ENCODE data around the gene PRKG1.
A peak's percentile ranks its signal among the peaks of the same experiment; 100 is the strongest.

Gene PRKG1

GRCh38 chr10:51789118-51789517 lies 714.8 kb downstream of the PRKG1 start:
- no peak for DNase-seq

GRCh38 chr10:51789903-51790302 lies 715.6 kb downstream of the PRKG1 start:
- DNase-seq = no peak

- DNase-seq = no peak
These were observed 718.4 kb downstream of the PRKG1 start for GRCh38 chr10:51792678-51793077.

DNA sequence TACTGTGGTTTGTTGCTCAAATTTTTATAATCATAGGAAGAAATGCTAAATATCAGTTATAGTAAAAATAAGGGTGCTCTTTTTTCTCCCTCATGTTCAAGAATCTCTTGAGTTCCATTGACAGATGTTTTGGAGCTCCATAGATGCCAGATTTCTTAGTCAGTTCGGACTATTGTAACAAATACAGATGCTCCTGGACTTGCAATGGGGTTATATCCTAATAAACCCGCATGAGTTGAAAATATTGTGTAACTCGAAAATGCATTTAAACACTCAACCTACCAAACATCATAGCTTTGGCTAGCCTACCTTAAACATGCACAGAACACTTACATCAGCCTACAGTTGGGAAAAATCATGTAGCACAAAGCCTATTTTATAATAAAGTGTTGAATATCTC lies 725.8 kb downstream of the PRKG1 start:
- no peak for DNase-seq

GRCh38 chr10:51800725-51801424 lies 726.6 kb downstream of the PRKG1 start:
- DNase-seq = no peak

GRCh38 chr10:51802030-51802429 lies 727.7 kb downstream of the PRKG1 start:
- no peak for DNase-seq

- DNase-seq = no peak
These were observed 730.6 kb downstream of the PRKG1 start for GRCh38 chr10:51804866-51805265.

DNA sequence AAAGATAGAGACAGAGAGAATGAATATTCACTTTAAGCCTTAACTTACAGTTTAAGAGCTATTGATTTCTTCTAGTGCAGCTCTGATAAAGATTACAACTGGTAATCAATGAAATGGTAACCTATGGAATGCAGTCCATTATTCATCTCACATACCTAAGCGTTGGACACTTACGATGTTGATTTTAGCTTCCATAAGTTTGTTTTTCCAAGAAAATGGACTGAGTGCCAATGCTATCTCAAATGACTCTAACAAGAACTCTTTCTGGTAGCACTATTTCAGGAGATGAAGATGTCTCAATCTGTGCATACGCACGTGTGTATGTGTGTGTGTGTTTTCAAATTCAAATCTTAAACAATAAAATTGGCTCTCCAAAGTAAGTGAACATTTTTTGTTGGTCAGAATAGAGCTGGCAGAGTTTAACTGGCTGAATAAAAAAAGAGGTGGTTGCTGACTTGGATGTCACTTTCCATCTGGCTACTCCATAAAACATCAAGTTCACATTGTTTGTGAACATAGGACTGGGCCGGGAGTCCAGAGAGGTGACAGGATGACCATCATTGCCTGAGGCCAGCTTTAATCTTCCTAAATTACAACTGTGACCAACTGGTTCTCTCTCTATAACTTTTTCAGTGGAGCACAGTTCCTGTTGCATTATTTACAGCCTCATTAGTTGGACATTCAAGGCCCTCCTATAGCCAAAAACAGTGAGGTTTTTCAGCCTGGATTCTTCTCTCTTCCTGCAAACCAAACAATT lies 732.0 kb downstream of the PRKG1 start:
- DNase-seq = no peak

DNA sequence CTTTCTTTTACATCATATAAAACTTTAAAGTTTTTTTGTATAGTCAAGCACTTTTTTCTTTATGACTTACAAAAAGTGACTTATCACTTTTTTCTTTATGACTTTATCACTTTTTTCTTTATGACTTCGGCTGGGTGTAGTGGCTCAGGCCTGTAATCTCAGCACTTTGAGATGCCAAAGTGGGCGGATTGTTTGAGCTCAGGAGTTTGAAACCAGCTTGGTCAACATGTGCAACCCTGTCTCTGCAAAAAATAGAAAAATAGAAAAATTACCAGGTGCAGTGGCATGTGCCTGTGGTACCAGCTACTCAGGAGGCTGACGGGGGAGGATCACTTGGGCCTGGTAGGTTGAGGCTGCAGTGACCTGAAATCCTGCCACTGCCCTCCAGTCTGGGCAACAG lies 733.9 kb downstream of the PRKG1 start:
- DNase-seq = no peak

GRCh38 chr10:51815723-51816122 lies 741.4 kb downstream of the PRKG1 start:
- peak in 1 of 56 donors; percentile 0 for DNase-seq

- DNase-seq = no peak
These were observed 746.8 kb downstream of the PRKG1 start for GRCh38 chr10:51821045-51821444.

GRCh38 chr10:51821745-51822144 lies 747.5 kb downstream of the PRKG1 start:
- no peak for DNase-seq

GRCh38 chr10:51832652-51833383 lies 758.5 kb downstream of the PRKG1 start:
- peak in 13 of 56 donors; percentile 0 to 35 (median 7) for DNase-seq

GRCh38 chr10:51834548-51834947 lies 760.3 kb downstream of the PRKG1 start:
- DNase-seq = no peak

GRCh38 chr10:51838471-51838870 lies 764.2 kb downstream of the PRKG1 start:
- DNase-seq = no peak

- DNase-seq = no peak
These were observed 769.7 kb downstream of the PRKG1 start for GRCh38 chr10:51843966-51844365.

GRCh38 chr10:51846856-51847506 lies 772.7 kb downstream of the PRKG1 start:
- DNase-seq = no peak

- DNase-seq = no peak
These were observed 778.0 kb downstream of the PRKG1 start for GRCh38 chr10:51852297-51852696.

DNA sequence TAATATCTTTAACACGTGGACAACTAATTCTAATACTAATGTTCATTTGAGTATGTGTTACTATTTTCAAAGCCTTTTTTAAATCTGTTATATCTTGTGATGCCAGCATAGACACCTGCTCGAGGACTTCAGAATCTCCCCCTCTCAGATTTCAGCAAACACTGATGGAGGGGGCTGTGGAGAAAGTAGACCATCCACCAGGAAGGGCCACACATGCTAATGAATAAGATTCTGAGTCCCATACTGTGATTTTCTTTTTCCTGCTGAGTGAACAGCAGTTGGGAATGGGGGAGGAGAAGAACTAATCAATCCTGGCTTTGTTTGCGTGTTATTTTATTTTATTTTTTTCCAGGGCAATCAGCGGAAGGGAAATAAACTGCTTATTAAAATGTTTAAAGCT lies 783.0 kb downstream of the PRKG1 start:
- DNase-seq = no peak

DNA sequence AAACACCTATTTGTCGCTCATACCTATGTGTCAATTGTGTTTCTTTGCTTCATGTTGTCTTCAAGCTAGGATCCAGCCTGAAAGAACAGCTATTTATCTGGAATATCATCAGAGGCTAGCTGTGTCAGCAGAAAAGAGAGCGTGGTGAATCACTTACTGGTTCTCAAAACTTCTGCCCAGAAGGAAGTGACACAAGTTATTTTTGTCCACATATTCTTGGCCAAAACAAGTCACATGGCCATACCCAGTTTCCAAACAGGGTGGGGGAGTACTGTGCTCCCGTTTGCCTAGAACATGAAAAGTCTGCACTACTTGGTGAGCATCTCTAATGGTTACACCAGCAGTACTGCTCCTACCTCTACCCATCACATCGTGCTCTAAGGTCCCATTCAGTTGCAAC lies 786.0 kb downstream of the PRKG1 start:
- DNase-seq = peak in 15 of 56 donors; percentile 1 to 34 (median 13)

DNA sequence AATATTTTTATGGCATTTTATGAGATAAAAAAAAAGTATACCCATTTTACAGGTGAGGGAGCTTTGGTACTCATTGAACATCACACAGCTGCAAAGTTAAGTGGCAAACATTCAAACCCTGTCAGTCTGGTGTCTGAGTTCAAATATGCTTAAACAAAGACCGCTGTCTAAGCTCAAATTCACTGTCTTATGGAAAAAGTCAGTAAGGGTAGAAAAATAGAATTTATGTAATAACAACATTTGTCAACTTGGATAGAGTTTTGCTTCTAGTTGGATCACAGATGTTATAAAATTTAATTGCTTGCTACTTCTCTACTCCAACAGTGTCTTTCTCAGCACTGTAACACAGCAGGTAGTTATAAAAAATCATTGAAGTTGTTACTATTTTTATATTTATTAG lies 786.8 kb downstream of the PRKG1 start:
- DNase-seq = no peak

- DNase-seq = no peak
These were observed 787.4 kb downstream of the PRKG1 start for GRCh38 chr10:51861731-51862130.

All from amygdala (tissue), 56 donors.